Astrocyte of the hippocampus (primary cell): ENCODE data around the gene INS.
A peak's percentile ranks its signal among the peaks of the same experiment; 100 is the strongest.

Experiments used
- DNase-seq: peaks from one replicate; pipeline ENCODE4 v3.0.0; 2011; ENCODE audit warnings: low read depth, low spot score

INS gene

DNA sequence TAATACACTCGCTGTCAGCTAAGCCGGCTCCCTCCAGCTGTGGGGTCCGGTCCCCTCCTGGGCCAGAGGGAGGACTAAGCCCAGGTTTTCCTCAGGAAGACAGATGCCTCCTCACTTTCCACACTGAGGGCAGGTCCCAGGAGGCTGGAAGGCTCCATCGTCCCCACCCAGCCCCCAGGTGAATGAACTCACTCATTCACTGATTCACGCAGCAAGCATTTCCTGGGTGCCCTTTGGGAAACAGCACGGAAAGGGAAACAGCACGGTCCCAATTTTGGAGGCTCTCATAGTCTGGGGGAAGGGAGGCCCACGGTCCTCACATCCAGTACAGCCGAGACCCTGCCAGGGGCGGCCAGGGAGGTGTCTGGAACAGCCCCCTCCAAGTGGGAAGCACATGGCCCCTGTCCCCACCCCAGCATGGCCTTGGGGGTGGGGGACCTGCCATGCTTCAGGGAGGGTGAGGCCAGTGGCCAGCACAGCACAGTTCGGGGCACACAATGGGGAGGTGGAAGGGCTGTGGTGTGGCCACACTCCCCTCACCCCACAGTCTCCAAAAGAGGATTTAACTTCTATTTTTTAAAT is 19.9 kb upstream of the INS start:
- no peak for DNase-seq

- no peak for DNase-seq
Measured at GRCh38 chr11:2180347-2180746, 19.3 kb upstream of the INS start.

DNA sequence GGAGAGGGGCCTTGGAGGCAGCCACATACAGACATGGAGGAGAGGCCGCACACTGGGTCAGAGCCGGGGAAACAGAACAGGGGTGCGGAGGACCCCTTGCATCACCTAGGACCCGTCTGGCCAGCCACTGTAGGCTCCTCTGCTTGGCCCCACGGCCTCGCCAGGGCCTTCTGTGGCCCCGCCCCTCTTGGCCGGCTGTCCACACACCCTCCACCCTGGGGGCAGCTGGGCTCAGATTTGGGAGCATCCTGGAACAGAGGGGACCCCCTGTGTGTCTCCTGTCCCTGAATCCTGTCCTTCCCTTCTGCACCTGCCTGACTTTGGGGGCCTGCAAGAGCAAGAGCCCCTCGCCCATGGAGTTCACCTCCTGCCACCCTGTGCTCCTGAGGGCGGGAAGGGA is 18.5 kb upstream of the INS start:
- DNase-seq = no peak

DNA sequence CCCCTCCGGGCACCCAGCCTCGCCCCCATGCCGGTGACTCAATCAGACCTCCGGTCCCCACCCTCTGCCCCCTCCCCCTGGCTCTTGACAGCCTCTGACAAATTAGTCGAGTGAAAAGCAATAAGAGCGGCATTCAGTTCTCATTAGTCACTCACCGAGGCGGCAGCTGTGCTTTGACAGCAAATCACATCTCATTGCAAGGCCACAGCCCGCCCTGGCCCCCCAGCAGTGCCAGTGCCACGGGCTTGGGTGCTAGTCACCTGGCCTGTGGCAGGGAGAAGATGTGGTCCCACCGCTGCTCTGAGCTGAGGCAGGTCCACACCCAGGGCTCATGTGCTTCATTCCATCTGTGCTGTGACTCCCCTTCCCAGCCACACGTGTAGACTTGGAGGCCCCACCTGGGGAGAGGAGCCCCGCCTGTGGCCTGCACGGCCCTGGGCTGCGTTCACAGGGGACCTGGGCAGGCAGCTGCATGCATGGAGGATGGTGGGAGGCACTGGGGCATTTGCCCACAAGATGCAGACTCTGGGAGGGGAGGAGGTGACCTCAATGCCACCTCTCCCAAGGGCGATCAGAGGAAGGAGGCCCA is 18.0 kb upstream of the INS start:
- peak; percentile 92 for DNase-seq

GRCh38 chr11:2178055-2178773 is 17.2 kb upstream of the INS start:
- DNase-seq = peak; percentile 30

DNA sequence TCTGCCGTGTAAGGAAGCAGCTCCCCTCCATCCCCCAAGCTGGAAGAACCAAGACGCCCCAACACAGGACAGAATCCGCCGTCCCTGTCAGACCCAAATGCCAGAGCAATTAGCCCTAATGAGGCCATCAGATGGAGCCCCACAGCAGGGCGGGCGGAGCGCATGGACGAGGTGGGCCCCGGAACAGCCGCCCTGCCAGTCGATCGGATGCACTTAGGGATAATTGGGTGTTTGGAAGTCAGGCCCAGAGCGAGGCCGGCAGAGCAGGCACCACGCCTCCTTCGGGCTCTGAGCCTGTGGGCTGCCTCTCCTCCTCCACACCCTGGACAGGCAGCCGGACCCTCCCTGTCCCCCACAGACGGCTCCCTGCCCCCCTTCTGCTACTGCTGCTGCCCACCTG is 16.1 kb upstream of the INS start:
- no peak for DNase-seq

DNA sequence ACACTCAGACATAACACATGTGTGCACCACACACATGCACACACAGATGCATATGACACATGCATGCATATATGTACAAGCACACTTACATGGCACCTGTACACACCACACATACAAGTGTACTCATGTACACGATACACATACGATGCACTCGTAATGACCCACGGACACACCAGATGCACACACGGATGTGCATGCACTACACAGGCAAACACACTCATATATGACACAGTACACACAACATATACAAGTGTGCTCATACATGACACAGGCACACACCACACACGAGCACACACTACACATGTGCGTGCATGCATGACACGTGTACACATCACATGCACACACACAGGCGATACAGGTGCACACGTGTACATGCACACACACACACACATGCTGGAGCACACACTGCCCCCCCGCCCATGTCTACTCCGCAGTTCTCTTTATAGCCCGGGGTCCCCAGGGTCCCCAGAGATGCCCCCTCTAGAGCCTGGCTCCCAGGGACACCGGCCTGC is 15.4 kb upstream of the INS start:
- DNase-seq = no peak

DNA sequence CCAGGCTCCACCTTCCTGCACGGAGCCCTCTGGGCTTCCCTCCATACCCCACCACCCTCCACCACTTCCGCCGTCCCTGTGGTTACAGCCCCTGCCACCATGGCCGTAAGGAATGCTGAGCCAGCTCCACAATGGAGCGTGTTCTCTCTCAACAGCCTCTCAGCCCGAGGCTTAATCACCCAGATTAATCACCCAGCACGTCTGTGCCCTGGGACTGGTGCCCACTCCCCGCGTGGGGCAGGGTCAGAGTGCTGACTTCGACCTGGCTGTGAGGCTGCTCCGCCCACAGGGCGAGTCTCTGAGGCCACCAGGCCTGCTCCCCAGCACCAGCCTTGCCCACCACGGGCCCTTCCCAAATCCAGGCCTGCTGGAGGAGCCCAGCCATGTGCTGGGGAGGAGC is 14.7 kb upstream of the INS start:
- peak; percentile 97 for DNase-seq

- DNase-seq = no peak
Measured at GRCh38 chr11:2174361-2174760, 13.4 kb upstream of the INS start.

DNA sequence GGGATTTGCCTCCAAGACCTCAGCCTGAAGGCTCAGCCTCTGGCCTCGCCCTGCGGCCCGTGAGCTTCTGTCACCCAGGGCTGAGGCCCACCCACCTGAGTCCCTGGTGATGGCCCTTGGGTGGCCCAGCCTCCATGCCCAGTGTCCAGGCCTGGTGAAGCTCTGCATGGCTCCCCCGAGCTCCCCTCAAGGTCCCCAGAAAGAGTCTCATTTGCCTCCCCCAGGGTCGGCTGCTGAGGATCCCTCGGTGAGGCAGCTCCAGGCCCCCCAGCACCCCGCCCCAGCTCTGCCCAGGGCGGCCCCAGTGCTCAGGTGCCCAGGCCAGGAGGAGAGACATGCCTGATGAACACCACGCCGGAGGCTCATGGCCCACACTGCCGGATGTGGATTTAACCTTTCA is 12.8 kb upstream of the INS start:
- DNase-seq = no peak

GRCh38 chr11:2173150-2173693 is 12.2 kb upstream of the INS start:
- no peak for DNase-seq

DNA sequence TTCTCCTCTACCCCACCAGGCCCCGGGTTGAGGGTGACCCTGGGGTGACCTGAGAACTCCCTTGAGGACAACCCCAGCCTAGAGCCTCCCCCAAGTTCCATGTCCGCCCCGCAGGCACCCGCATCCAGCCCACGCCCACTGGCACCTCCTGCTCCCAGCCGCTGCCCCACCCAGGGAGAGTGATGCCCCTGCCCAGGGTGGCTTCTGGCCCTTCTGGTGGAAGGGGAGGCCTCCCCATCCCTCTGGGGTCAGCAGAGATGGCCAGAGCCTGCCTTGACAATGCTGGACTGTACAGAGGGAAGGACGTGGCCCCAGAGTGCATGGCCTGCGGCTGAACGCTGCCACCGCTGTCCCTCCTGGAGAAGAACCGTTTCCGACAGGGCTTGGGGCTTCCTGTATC is 11.7 kb upstream of the INS start:
- no peak for DNase-seq

GRCh38 chr11:2171591-2172003 is 10.6 kb upstream of the INS start, which contains the start of gene TH:
Gene TH (minus strand): TSS chr11:2171815. CDS start chr11:2171786, 29 bp downstream.
- no peak for DNase-seq

- no peak for DNase-seq
Measured at GRCh38 chr11:2169626-2170570, 8.9 kb upstream of the INS start.

DNA sequence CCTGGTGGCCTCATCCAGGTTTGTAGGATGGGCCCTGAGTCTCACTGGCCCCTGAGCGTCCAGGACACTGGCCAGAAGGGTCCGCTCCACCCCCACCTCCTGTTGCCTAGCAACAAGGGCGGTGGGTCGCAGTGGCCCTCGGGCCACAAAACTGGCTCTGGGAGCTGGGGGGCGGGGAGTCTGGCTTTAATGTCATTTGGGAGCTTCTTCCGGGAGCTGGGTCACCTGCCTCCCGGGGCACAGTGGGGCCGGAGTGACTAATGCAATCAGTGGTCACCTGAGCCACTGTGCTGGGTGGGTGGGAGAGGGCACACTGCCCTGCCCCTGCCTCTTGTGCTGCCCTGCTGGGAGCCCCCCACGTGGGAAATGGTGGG is 8.0 kb upstream of the INS start:
- DNase-seq = no peak

GRCh38 chr11:2168286-2169004 is 7.4 kb upstream of the INS start:
- no peak for DNase-seq

DNA sequence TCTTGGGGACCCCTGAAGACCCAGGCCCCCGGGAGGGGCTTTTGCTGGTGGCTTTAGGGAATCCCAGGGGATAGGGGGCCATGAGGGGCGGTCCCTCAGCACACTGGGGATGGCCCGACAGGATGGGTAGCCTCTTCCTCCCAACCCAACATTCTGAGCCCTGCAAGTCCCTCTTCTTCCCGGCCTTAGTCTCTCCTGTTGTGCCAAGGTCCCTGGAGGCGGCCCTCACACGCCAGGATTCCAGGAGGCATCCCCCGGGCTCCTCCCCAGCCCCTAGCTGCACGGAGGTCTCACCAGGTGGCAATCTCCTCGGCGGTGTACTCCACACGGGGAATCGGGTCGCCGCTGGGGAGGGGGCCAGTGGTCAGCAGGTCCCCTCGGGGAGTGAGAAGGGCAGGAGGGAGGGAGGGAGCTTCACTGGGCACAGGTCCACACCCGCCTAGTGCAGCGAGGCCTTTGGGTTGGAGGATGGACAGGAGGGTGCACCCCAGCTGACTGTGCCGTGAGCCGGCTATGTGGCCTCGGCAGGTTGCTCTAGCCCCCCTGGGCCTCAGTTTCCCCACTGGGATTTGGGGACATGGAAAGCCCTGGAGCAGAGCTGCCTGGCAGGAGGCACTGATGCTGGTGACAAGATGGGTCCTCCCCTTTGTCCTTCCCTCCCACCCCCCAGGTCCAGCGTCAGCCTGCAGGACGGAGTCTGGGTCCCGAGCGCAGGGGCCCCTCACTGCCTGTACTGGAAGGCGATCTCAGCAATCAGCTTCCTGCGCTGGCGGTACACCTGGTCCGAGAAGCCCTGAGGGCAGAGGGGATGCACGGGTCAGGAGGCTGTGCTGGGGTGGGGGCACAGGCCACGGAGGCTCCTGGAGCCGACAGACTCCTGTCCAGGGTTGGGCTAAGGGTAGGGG is 6.4 kb upstream of the INS start:
- no peak for DNase-seq

GRCh38 chr11:2166091-2166851 is 5.3 kb upstream of the INS start:
- no peak for DNase-seq

DNA sequence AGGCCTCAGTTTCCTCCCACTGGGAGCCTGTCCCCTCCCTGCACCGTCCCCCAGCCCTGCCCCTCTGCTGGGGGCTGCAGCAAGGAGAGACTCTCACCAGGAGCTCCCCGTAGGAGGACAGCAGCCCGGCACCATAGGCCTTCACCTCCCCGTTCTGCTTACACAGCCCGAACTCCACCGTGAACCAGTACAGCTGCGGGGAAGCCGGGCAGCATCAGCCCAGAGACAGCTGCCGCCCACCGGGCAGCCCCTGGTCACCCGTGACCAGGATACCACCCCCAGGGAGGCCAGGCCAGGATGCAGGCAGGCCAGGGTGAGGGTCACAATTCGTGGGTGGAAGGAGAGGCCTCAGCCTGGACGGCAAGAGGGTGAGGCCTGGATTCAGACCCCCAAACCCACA is 4.6 kb upstream of the INS start:
- no peak for DNase-seq
